AG04449 (cell line): ENCODE results near the gene LDB3.

Experiments used
- CTCF ChIA-PET: fragments of 350-600 bp; formaldehyde crosslinking; extraction: SDS; loops from one replicate; lab custom pipeline; 2021; ENCODE audit warnings: antibody characterized with exemption; lab: Yijun Ruan, JAX
- POLR2A ChIA-PET: fragments of 400-600, 350-600 bp; formaldehyde crosslinking; extraction: SDS; loops from one replicate; lab custom pipeline; 2020; ENCODE audit warnings: antibody characterized with exemption, inconsistent platforms; lab: Yijun Ruan, JAX
- DNase-seq: peaks from one replicate; pipeline ENCODE4 v3.0.0-alpha.2; 2010; ENCODE audit warnings: low read depth, low spot score
- H3K4me3 ChIP-seq: 2 replicates; pipeline ENCODE4 v1.5.1; 2011; ENCODE audit warnings: low read depth, mild to moderate bottlenecking, control low read depth, low read length
- TF ChIP-seq, protein P1 (sequence below): IDR thresholded peaks from one replicate; pipeline ENCODE4 v1.5.1; 2011; ENCODE audit warnings: mild to moderate bottlenecking, moderate library complexity, low read length, control low read depth, inconsistent platforms; ENCODE audit not compliant: insufficient read depth; ENCODE audit errors: missing control alignments

LDB3 gene

DNA sequence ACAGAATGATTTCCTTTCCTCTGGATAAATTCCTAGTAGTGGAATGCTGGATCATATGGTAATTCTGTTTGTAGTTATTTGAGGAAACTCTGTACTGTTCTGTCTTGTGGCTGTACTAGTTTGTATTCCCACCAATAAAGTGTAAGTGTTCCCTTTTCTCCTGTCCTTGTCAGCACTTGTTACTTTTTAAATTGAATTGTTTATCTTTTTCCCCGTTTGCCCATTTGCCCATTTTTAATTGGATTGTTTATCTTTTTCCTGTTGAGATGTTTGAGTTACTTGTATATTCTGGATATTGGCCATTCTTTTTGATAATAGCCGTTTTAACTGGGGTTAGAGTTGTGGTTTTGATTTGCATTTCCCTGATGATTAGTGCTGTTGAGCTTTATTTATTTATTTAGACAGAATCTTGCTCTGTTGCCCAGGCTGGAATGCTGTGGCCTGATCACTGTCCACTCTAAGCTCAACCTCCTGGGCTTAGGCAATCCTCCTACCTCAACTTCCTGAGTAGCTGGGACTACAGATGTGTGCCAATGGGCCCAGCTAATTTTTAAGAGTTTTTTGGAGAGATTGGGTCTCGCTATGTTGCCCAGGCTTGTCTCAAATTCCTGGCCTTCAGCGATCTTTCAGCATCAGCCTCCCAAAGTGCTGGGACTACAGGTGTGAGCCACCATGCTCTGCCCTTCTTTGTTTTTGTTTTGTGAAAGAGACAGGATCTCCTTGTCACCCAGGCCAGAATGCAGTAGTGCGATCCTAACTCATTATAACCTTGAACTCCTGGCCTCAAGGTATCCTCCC is 111.1 kb downstream of the LDB3 start:
- TF ChIP-seq, protein P1, sequence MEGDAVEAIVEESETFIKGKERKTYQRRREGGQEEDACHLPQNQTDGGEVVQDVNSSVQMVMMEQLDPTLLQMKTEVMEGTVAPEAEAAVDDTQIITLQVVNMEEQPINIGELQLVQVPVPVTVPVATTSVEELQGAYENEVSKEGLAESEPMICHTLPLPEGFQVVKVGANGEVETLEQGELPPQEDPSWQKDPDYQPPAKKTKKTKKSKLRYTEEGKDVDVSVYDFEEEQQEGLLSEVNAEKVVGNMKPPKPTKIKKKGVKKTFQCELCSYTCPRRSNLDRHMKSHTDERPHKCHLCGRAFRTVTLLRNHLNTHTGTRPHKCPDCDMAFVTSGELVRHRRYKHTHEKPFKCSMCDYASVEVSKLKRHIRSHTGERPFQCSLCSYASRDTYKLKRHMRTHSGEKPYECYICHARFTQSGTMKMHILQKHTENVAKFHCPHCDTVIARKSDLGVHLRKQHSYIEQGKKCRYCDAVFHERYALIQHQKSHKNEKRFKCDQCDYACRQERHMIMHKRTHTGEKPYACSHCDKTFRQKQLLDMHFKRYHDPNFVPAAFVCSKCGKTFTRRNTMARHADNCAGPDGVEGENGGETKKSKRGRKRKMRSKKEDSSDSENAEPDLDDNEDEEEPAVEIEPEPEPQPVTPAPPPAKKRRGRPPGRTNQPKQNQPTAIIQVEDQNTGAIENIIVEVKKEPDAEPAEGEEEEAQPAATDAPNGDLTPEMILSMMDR, result no peak
- DNase-seq, result no peak
- CTCF ChIA-PET, result no interaction called here

DNA sequence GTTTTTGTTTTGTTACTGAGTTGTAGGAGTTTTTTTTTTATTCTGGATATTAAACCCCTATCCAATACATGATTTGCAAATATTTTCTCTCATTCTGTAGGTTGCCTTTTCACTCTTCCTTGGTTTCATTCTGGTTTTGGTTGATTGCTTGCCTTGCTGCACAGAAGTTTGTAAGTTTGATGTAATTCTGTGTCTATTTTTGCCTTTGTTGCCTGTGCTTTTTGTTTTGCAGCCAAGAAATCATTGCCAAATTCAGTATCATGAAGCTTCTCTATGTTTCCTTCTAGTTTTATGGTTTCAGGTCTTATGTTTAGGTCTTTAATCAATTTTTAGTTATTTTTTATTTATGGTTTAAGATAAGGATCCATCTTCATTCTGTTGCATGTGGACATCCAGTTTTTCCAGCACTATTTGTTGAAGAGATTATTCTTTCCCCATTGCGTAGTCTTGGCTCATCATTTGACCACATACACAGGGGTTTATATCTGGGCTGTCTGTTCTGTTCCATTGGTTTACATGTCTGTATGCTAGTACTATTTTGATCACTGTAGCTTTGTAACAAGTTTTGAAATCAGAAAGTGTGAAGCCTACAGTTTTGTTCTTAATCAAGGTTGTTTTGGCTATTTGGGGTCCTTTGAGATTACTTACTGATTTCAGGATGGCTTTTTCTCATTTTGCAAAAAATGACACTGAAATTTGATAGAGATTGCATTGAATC is 114.5 kb downstream of the LDB3 start:
- ChIA-PET CTCF (no interaction called here), POLR2A (no interaction called here)
- no peak overlapping the region for H3K4me3 ChIP-seq

More for the DNA sequence above, 111.1 kb downstream of the LDB3 start:
- POLR2A ChIA-PET, result no interaction called here
- H3K4me3 ChIP-seq, result no peak overlapping the region

DNA sequence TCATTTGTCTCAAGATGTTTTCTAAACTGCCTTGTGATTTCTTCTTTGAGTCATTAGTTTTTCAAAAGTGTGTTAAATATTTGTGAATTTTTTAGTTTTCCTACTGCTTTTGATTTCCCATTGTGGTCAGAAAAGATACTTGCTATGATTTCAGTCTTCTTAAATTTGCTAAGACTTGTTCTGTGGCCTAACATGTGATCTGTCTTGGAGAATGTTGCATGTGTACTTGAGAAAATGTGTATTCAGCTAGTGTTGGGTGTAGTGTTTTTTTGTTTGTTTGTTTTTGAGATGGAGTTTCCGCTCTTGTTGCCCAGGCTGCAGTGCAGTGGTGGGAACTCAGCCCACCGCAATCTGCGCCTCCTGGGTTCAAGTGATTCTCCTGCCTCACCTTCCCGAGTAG is 116.7 kb downstream of the LDB3 start:
- ChIA-PET POLR2A (no interaction called here), CTCF (no interaction called here)
- TF ChIP-seq, protein P1, result no peak

More for the DNA sequence above, 114.5 kb downstream of the LDB3 start:
- TF ChIP-seq, protein P1, result no peak
- no peak for DNase-seq

More for the DNA sequence above, 116.7 kb downstream of the LDB3 start:
- no peak for DNase-seq
- H3K4me3 ChIP-seq, result no peak overlapping the region
